ENCODE measurements around the gene CRYBA4. TPM values are rescaled to one million over a fixed set of nuclear protein-coding genes. Genes with fewer than 3 reads are reported as not detected.

Gene CRYBA4
- total RNA-seq, 1 experiment from 2014 or later, result not detected

DNA sequence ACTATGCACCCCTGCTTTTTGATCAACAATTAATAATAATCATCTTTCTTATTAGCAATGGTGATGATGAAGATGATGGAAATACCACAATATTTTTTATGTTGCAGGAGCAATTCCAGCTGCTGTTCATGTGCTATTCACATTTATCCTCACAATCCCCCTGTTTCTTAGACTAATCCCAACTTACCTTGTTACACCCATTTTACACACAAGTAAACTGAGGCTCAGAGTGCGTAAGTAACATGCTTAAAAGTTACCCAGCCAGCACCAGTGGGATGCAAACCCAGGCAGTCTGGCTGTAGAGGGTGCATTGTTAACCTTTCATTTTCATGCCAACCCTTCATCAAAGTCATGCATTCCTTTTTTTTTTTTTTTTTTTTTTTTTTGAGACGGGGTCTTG lies 1.6 kb upstream of the CRYBA4 start:
- BruUV-seq (replicated peaks), result no TSS peak
- ChIA-PET POLR2A (no interaction called here), CTCF (no interaction called here)
- no peaks in the 10 kb centered on the region for H3K4me1 ChIP-seq (ENCODE audit: control insufficient read depth, insufficient read depth, low read length)
- intact Hi-C loops (cut with micrococcal nuclease; ENCODE audit: unreplicated experiment), result no loop called here
- ATAC-seq (no peak), DNase-seq (ENCODE audit: low read depth, low spot score) (no peak)
- H3K27ac ChIP-seq (ENCODE audit: low read length), result no peak overlapping the region
- H3K4me3 ChIP-seq (ENCODE audit: low read depth in 2 of 2, low read length in 2 of 2), result no peak overlapping the region
- H3K27me3 ChIP-seq (ENCODE audit: control insufficient read depth, insufficient read depth, low read length), result no peaks in the 10 kb centered on the region; the same call in 1 of the 2 replicates
- no peaks in the 10 kb centered on the region for H3K9me3 ChIP-seq (ENCODE audit: control insufficient read depth, insufficient read depth, low read depth, low read length)
- TF ChIP-seq, protein P1, sequence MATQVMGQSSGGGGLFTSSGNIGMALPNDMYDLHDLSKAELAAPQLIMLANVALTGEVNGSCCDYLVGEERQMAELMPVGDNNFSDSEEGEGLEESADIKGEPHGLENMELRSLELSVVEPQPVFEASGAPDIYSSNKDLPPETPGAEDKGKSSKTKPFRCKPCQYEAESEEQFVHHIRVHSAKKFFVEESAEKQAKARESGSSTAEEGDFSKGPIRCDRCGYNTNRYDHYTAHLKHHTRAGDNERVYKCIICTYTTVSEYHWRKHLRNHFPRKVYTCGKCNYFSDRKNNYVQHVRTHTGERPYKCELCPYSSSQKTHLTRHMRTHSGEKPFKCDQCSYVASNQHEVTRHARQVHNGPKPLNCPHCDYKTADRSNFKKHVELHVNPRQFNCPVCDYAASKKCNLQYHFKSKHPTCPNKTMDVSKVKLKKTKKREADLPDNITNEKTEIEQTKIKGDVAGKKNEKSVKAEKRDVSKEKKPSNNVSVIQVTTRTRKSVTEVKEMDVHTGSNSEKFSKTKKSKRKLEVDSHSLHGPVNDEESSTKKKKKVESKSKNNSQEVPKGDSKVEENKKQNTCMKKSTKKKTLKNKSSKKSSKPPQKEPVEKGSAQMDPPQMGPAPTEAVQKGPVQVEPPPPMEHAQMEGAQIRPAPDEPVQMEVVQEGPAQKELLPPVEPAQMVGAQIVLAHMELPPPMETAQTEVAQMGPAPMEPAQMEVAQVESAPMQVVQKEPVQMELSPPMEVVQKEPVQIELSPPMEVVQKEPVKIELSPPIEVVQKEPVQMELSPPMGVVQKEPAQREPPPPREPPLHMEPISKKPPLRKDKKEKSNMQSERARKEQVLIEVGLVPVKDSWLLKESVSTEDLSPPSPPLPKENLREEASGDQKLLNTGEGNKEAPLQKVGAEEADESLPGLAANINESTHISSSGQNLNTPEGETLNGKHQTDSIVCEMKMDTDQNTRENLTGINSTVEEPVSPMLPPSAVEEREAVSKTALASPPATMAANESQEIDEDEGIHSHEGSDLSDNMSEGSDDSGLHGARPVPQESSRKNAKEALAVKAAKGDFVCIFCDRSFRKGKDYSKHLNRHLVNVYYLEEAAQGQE (IDR thresholded peaks at IDR 0.05; ENCODE audit: insufficient read depth in 1 of 2, low read depth in 2 of 2, low read length in 1 of 2), result no peak
- TF ChIP-seq POLR2AphosphoS5 (IDR thresholded peaks at IDR 0.05; ENCODE audit: low read depth, low read length) (no peak), SIN3A (IDR thresholded peaks at IDR 0.05; ENCODE audit: borderline replicate concordance, insufficient read depth, low read depth, low read length) (no peak), TCF7L2 (IDR thresholded peaks at IDR 0.05; ENCODE audit: low read depth, low read length) (no peak)
- TF ChIP-seq, protein P2, sequence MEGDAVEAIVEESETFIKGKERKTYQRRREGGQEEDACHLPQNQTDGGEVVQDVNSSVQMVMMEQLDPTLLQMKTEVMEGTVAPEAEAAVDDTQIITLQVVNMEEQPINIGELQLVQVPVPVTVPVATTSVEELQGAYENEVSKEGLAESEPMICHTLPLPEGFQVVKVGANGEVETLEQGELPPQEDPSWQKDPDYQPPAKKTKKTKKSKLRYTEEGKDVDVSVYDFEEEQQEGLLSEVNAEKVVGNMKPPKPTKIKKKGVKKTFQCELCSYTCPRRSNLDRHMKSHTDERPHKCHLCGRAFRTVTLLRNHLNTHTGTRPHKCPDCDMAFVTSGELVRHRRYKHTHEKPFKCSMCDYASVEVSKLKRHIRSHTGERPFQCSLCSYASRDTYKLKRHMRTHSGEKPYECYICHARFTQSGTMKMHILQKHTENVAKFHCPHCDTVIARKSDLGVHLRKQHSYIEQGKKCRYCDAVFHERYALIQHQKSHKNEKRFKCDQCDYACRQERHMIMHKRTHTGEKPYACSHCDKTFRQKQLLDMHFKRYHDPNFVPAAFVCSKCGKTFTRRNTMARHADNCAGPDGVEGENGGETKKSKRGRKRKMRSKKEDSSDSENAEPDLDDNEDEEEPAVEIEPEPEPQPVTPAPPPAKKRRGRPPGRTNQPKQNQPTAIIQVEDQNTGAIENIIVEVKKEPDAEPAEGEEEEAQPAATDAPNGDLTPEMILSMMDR (IDR thresholded peaks at IDR 0.05), result no peak
- no peaks in the 10 kb centered on the region for H3K36me3 ChIP-seq (ENCODE audit: control insufficient read depth, insufficient read depth, low read length)
- in situ Hi-C loops (cut with HindIII; ENCODE audit: low pct_unique_long_range_greater_than_20kb, low sequenced_read_pairs), result no loop called here

GRCh38 chr22:26623984-26624383 lies 2.2 kb downstream of the CRYBA4 start:
- Histone ChIP-seq H3K4me1 (ENCODE audit: control insufficient read depth, insufficient read depth, low read length) (no peaks in the 10 kb centered on the region), H3K36me3 (ENCODE audit: control insufficient read depth, insufficient read depth, low read length) (no peaks in the 10 kb centered on the region), H3K27me3 (ENCODE audit: control insufficient read depth, insufficient read depth, low read length) (no peaks in the 10 kb centered on the region; the same call in 1 of the 2 replicates), H3K4me3 (ENCODE audit: low read depth in 2 of 2, low read length in 2 of 2) (no peak overlapping the region), H3K9me3 (ENCODE audit: control insufficient read depth, insufficient read depth, low read depth, low read length) (no peaks in the 10 kb centered on the region), H3K27ac (ENCODE audit: low read length) (no peak overlapping the region)
- POLR2A ChIA-PET, result no interaction called here
- CTCF ChIA-PET, result no interaction called here
- DNase-seq (ENCODE audit: low read depth, low spot score) (no peak), ATAC-seq (no peak)
- intact Hi-C loops (cut with micrococcal nuclease; ENCODE audit: unreplicated experiment) (no loop called here), in situ Hi-C loops (cut with HindIII; ENCODE audit: low pct_unique_long_range_greater_than_20kb, low sequenced_read_pairs) (no loop called here)
- TF ChIP-seq SIN3A (IDR thresholded peaks at IDR 0.05; ENCODE audit: borderline replicate concordance, insufficient read depth, low read depth, low read length), result no peak
- no peak for TF ChIP-seq POLR2AphosphoS5 (IDR thresholded peaks at IDR 0.05; ENCODE audit: low read depth, low read length)
- TF ChIP-seq, protein P2 (IDR thresholded peaks at IDR 0.05), result no peak
- TF ChIP-seq TCF7L2 (IDR thresholded peaks at IDR 0.05; ENCODE audit: low read depth, low read length), result no peak
- TF ChIP-seq, protein P1 (IDR thresholded peaks at IDR 0.05; ENCODE audit: insufficient read depth in 1 of 2, low read depth in 2 of 2, low read length in 1 of 2), result no peak
- no TSS peak for BruUV-seq (replicated peaks)
